Calu3 (cell line): Measurements from ENCODE around the gene TBL1XR1. TPM values are rescaled to one million over a fixed set of nuclear protein-coding genes. Genes with fewer than 3 reads are reported as not detected.

ENCODE experiments used
- Bru-seq: library from RNA; stranded (reverse); fragments of 400-500 nt; gene quantifications from one replicate; lab custom pipeline; 2021; lab: Mats Ljungman, UMichigan
- BruChase-seq, 2 experiments: library from RNA; stranded (reverse); fragments of 400-500 nt; gene quantifications; one replicate each; lab custom pipeline; 2021; lab: Mats Ljungman, UMichigan
- BruUV-seq: library from RNA; stranded (reverse); fragments of 400-500 nt; replicated peaks from 2 replicates; lab custom pipeline; 2021; lab: Mats Ljungman, UMichigan
- CTCF ChIA-PET: fragments of 300-600 bp; sonication (Branson Sonifier 250); formaldehyde crosslinking; loops from one replicate; lab custom pipeline; 2022; ENCODE audit warnings: antibody characterized with exemption; lab: Charles Lee
- DNase-seq: peaks from one replicate; pipeline ENCODE4 v3.0.0; 2022
- H3K27ac Mint-ChIP-seq: one replicate; pipeline ENCODE4 v1.8.0; 2022; ENCODE audit warnings: mixed read lengths; ENCODE audit not compliant: unreplicated experiment
- H3K27me3 Mint-ChIP-seq: one replicate; pipeline ENCODE4 v1.8.0; 2022; ENCODE audit warnings: mixed read lengths; ENCODE audit not compliant: unreplicated experiment
- H3K36me3 Mint-ChIP-seq: one replicate; pipeline ENCODE4 v1.8.0; 2022; ENCODE audit warnings: mild to moderate bottlenecking, moderate library complexity, mixed read lengths; ENCODE audit not compliant: insufficient read depth, unreplicated experiment
- H3K4me1 Mint-ChIP-seq: one replicate; pipeline ENCODE4 v1.8.0; 2022; ENCODE audit warnings: mild to moderate bottlenecking, low read depth, mixed read lengths; ENCODE audit not compliant: unreplicated experiment
- H3K4me3 Mint-ChIP-seq: one replicate; pipeline ENCODE4 v1.8.0; 2022; ENCODE audit warnings: mild to moderate bottlenecking, low read depth, moderate library complexity, mixed read lengths; ENCODE audit not compliant: unreplicated experiment
- H3K9me3 Mint-ChIP-seq: one replicate; pipeline ENCODE4 v1.8.0; 2022; ENCODE audit warnings: low read depth, mixed read lengths; ENCODE audit not compliant: unreplicated experiment
- intact Hi-C: fragments of 100-400 bp; cut with micrococcal nuclease; formaldehyde crosslinking; loops from one replicate; pipeline ENCODE4 v1.10.0; 2022; ENCODE audit not compliant: unreplicated experiment
- long read RNA-seq: library from polyadenylated mRNA; stranded (forward); transcript quantifications from one replicate; pipeline ENCODE4 v2.0.0, GENCODE V29; 2022
- total RNA-seq: library from RNA; stranded (reverse); gene quantifications from 2 replicates; pipeline ENCODE4 v1.2.3, GENCODE V29; 2022
- TF ChIP-seq, protein P1 (sequence below): fragments of 200-600 bp; IDR thresholded peaks from one replicate; pipeline ENCODE4 v1.8.0; 2022; ENCODE audit warnings: antibody characterized with exemption; ENCODE audit not compliant: unreplicated experiment

The TBL1XR1 gene
- total RNA-seq (199 and 206 TPM in 2 replicates), Bru-seq, nascent RNA (percentile 98 among the genes with signal in this experiment), BruChase-seq, experiment 1, labeled RNA remaining after a 6-hour chase (percentile 96 among the genes with signal in this experiment), BruChase-seq, experiment 2, labeled RNA remaining after a 2-hour chase (percentile 95 among the genes with signal in this experiment)
- long read RNA-seq, full-length matches to known transcripts = 4 of 26 reads
- long read RNA-seq, partial matches to known transcripts = 2 of 26 reads
- long read RNA-seq, other reads (novel, unspliced or antisense) = 20 of 26 reads

DNA sequence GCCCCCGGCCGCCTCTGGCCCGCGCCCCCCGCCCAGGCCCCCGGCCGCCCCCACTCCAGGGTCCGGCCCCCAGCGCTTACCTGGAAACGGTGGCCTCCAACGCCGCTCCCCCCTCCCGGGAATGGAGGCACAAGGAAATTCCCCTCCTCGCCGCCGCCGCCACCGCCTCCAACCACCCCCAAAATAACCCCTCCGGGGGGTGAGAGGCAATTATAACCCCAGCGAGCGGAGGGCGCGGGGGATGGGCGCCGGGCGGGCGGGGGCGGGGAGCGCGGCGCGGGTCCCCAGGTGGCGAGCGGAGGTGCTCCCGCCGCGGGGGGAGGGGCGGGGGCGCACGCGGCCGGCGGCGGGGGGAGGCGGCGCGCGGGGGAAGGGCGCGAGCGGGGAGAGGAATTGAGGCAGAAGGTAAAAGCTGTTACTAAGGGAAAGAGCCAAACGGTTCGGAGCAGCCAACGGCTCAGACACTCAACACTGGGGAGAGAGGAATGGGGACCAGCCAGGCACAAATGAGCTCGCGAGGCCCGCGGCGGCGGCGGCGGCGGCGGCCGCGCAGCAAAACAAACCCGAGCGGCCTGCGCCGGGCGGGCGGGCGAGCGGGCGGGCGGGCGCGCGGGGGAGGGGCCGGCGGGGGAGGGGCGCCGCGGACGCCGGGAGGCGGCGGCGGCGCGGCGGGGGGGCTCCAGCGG is at the start of gene TBL1XR1:
TSS of gene TBL1XR1 (minus strand) at position 442 of the 686 bp plus-strand sequence. CDS start 132,505 bp downstream, outside the sequence.
- CTCF ChIA-PET = interaction anchor here (0.6 to 1.5 kb wide), 5 partner anchors 103 to 327 kb away, joined by 3 to 10 read pairs (median 8); no protein-coding TSS in a partner anchor
- Mint-ChIP-seq H3K4me3 (peak within 1 kb of the TSS; percentile 70), H3K9me3 (no peaks in the 10 kb centered on the region), H3K27me3 (no peaks in the 10 kb centered on the region), H3K4me1 (peaks cover 32% of the 10 kb centered on the region), H3K27ac (peak within 1 kb of the TSS; percentile 71), H3K36me3 (peaks cover 57% of the 10 kb centered on the region)
- DNase-seq = peak; percentile 94
- intact Hi-C loops = loop anchor here (5.0 to 10.0 kb wide), 4 partner anchors 325 to 1128 kb away; no protein-coding TSS in a partner anchor
- TF ChIP-seq, protein P1, sequence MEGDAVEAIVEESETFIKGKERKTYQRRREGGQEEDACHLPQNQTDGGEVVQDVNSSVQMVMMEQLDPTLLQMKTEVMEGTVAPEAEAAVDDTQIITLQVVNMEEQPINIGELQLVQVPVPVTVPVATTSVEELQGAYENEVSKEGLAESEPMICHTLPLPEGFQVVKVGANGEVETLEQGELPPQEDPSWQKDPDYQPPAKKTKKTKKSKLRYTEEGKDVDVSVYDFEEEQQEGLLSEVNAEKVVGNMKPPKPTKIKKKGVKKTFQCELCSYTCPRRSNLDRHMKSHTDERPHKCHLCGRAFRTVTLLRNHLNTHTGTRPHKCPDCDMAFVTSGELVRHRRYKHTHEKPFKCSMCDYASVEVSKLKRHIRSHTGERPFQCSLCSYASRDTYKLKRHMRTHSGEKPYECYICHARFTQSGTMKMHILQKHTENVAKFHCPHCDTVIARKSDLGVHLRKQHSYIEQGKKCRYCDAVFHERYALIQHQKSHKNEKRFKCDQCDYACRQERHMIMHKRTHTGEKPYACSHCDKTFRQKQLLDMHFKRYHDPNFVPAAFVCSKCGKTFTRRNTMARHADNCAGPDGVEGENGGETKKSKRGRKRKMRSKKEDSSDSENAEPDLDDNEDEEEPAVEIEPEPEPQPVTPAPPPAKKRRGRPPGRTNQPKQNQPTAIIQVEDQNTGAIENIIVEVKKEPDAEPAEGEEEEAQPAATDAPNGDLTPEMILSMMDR = no peak
- no TSS peak for BruUV-seq

DNA sequence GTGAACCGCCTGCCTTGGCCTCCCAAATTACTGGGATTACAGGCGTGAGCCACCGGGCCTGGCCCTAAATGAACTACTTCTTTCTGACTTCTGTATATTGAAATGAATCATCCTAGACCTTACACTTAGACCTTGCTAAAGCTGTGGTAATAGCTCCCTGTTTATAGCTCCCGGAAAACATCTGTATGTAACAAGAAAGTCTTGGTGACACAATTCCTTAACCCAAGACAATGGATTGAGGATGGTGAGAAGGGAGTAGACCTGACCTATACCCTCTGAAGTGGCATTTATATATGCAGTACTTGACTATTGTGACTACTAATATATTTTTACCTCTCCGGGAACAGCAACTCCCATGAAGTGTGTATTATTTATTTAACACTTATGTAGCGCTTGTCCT is 48.0 kb upstream of the TBL1XR1 start:
- intact Hi-C loops = no loop called here
- no TSS peak for BruUV-seq
- Mint-ChIP-seq H3K4me1 (peaks cover 11% of the 10 kb centered on the region), H3K27ac (no peak overlapping the region), H3K9me3 (peaks cover 3% of the 10 kb centered on the region), H3K4me3 (no peak overlapping the region), H3K27me3 (no peaks in the 10 kb centered on the region), H3K36me3 (no peaks in the 10 kb centered on the region)
- TF ChIP-seq, protein P1 = no peak
- CTCF ChIA-PET = interaction anchor here (0.6 kb wide), 1 partner anchor 11 kb away, joined by 3 read pairs; no protein-coding TSS in a partner anchor
- DNase-seq = no peak

DNA sequence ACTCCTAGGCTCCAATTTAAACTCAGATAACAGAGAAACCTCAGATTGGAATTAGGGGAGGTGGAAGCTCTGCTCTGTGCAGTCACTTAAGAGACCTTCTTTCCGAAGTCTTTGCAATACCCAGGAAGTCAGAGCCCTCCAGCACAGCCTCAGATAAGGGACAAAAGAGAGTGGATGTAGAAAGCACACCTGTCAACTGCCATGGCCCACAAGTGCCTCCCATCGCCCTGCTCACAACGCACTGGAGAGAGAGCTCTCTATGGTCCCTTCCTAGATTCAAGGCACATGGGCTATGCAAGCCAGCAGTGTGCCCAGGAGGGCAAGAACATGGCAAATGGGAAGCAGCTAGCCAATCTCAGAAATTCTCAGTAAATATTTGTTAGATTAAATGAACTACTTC is 47.3 kb upstream of the TBL1XR1 start:
- CTCF ChIA-PET = interaction anchor here (0.6 to 0.7 kb wide), 2 partner anchors 11 to 46 kb away, joined by 3 to 5 read pairs; no protein-coding TSS in a partner anchor
- H3K36me3 Mint-ChIP-seq = no peaks in the 10 kb centered on the region
- TF ChIP-seq, protein P1 = no peak

DNA sequence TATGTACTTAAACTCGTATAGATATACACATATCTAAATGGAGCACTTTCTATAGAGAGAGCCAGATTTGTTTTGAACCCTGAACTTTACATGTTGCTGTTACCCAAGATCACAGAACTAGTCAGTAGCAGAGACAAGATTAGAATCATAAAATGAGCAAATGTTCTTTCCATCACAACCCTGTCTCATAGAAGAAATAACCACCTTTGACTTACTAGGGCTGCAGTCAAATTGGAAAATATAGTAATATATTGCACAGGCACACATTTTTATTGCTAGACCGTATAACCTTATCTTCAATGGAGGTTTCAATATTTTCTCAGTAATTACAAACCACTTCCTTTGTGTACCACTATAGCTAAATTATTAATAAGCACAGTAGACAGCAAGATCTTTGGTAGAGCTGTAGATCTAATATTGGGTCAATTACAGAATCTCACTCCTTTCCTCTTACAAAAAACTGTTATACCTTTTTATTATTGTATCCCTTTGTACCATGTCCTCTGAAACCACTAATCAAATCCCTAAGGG is 41.5 kb upstream of the TBL1XR1 start:
- H3K4me1 Mint-ChIP-seq = no peaks in the 10 kb centered on the region
- DNase-seq = no peak
- CTCF ChIA-PET = no interaction called here
- H3K9me3 Mint-ChIP-seq = no peaks in the 10 kb centered on the region
- TF ChIP-seq, protein P1 = no peak
- no peaks in the 10 kb centered on the region for H3K27me3 Mint-ChIP-seq
- H3K27ac Mint-ChIP-seq = no peak overlapping the region
- no peaks in the 10 kb centered on the region for H3K36me3 Mint-ChIP-seq
- intact Hi-C loops = no loop called here
- BruUV-seq = no TSS peak
- H3K4me3 Mint-ChIP-seq = no peak overlapping the region

More for the DNA sequence above, 47.3 kb upstream of the TBL1XR1 start:
- H3K4me3 Mint-ChIP-seq = no peak overlapping the region
- H3K27me3 Mint-ChIP-seq = no peaks in the 10 kb centered on the region
- DNase-seq = no peak
- peaks cover 3% of the 10 kb centered on the region for H3K9me3 Mint-ChIP-seq
- no TSS peak for BruUV-seq
- H3K27ac Mint-ChIP-seq = no peak overlapping the region
- peaks cover 4% of the 10 kb centered on the region for H3K4me1 Mint-ChIP-seq
- intact Hi-C loops = no loop called here
